ENCODE measurements around the gene VCL.

GRCh38 chr10:74140553-74140952 lies 142.6 kb downstream of the VCL start:
- TF ChIP-seq TCF7L2 (IDR thresholded peaks at IDR 0.05; ENCODE audit: low read depth, low read length) (no peak), POLR2AphosphoS5 (IDR thresholded peaks at IDR 0.05; ENCODE audit: low read depth, low read length) (no peak), CTCF (IDR thresholded peaks at IDR 0.05) (no peak), REST (IDR thresholded peaks at IDR 0.05; ENCODE audit: insufficient read depth in 1 of 2, low read depth in 2 of 2, low read length in 1 of 2) (no peak)

Data from Panc1 (cell line).